Glutamatergic neuron (in vitro differentiated cells): ENCODE data around the gene URAD. TPM values are rescaled to one million over a fixed set of nuclear protein-coding genes. Genes with fewer than 3 reads are reported as not detected.

Source experiments
- DNase-seq: peaks from one replicate; pipeline ENCODE4 v3.0.0; 2022
- H3K27ac Mint-ChIP-seq: one replicate; pipeline ENCODE4 v1.8.0; 2020; ENCODE audit warnings: mild to moderate bottlenecking, mixed read lengths, inconsistent platforms; ENCODE audit not compliant: unreplicated experiment
- H3K27me3 Mint-ChIP-seq: one replicate; pipeline ENCODE4 v1.8.0; 2020; ENCODE audit warnings: mild to moderate bottlenecking, moderate library complexity, mixed read lengths, inconsistent platforms; ENCODE audit not compliant: unreplicated experiment
- H3K36me3 Mint-ChIP-seq: one replicate; pipeline ENCODE4 v1.8.0; 2020; ENCODE audit warnings: mild to moderate bottlenecking, mixed read lengths, inconsistent platforms; ENCODE audit not compliant: unreplicated experiment
- H3K4me1 Mint-ChIP-seq: one replicate; pipeline ENCODE4 v1.8.0; 2020; ENCODE audit warnings: mild to moderate bottlenecking, low read depth, mixed read lengths, inconsistent platforms; ENCODE audit not compliant: unreplicated experiment
- H3K4me3 Mint-ChIP-seq: one replicate; pipeline ENCODE4 v1.8.0; 2020; ENCODE audit warnings: mild to moderate bottlenecking, mixed read lengths, inconsistent platforms; ENCODE audit not compliant: unreplicated experiment
- H3K9me3 Mint-ChIP-seq: one replicate; pipeline ENCODE4 v1.8.0; 2020; ENCODE audit warnings: mild to moderate bottlenecking, moderate library complexity, mixed read lengths, inconsistent platforms; ENCODE audit not compliant: unreplicated experiment
- total RNA-seq: library from RNA; stranded (reverse); fragmentation: NEBNext Ultra II Directional; extraction: Animal tissue kit (Norgen Biotek cat#: 25700); gene quantifications from one replicate; pipeline ENCODE4 v1.2.1, GENCODE V29; 2021; ENCODE audit not compliant: unreplicated experiment
- TF ChIP-seq, protein P1 (sequence below): fragments of 200-600 bp; sonication (generic); IDR thresholded peaks from one replicate; pipeline ENCODE4 v1.5.0; 2021; ENCODE audit not compliant: partially characterized antibody, unreplicated experiment

Gene URAD
- total RNA-seq, 1 donor from 2014 or later, result not detected

DNA sequence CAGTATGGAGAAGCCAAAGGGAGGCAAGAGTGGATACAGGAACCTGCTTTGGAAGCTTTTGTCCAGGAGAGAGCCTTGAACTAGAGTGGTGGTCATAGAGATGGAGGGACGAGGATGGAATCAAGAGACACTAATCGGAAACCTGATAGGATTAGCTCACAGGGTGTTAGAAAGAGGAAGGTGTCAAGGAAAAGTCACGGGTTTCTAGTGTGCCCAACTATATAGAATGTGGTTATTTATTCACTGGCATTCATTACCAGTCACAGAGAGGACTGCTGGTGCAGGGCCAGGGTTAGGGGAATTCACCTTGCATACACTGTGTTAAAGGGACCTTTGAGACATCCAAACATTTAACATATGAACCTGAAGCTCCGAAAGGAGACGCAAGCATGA lies 43.4 kb upstream of the URAD start:
- TF ChIP-seq, protein P1, sequence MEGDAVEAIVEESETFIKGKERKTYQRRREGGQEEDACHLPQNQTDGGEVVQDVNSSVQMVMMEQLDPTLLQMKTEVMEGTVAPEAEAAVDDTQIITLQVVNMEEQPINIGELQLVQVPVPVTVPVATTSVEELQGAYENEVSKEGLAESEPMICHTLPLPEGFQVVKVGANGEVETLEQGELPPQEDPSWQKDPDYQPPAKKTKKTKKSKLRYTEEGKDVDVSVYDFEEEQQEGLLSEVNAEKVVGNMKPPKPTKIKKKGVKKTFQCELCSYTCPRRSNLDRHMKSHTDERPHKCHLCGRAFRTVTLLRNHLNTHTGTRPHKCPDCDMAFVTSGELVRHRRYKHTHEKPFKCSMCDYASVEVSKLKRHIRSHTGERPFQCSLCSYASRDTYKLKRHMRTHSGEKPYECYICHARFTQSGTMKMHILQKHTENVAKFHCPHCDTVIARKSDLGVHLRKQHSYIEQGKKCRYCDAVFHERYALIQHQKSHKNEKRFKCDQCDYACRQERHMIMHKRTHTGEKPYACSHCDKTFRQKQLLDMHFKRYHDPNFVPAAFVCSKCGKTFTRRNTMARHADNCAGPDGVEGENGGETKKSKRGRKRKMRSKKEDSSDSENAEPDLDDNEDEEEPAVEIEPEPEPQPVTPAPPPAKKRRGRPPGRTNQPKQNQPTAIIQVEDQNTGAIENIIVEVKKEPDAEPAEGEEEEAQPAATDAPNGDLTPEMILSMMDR, result no peak
- H3K4me3 Mint-ChIP-seq, result no peak overlapping the region
- no peak for DNase-seq
- H3K4me1 Mint-ChIP-seq, result no peaks in the 10 kb centered on the region
- H3K36me3 Mint-ChIP-seq, result no peaks in the 10 kb centered on the region
- no peaks in the 10 kb centered on the region for H3K27me3 Mint-ChIP-seq
- H3K27ac Mint-ChIP-seq, result no peak overlapping the region
- no peaks in the 10 kb centered on the region for H3K9me3 Mint-ChIP-seq

DNA sequence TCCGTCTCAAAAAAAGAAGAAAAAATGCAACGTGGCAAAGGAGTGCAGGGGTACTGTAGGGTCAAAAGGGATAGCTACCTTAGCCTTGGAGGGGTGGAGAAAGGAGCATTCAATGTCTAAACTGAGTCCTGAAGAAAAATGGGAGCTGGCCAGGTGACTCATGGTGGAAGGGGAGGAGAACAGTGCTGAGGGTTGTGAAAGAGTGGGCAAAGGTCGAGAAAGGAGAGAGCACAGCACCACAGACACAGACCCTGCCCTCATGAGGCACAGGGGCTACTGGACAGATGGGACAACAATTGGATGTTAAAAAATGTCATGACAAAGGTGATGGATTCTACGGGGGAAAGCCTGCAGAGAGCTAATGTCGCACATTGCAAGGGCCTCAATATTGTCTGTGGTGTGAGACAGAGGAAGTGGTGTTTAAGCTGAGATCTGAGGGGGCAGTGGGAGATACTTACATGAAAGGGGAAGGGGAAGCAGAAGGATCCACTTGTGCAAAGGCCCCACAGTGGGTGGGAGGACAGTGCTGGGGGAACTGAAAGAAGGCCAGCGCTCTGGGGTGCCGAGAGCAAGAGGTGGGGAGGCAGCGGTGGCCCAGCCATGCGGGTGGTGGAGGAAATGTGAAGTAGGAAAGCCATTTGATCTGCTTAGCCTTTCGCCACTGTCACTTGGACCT lies 42.9 kb upstream of the URAD start:
- no peak for DNase-seq
- Mint-ChIP-seq H3K27me3 (no peaks in the 10 kb centered on the region), H3K4me1 (no peaks in the 10 kb centered on the region), H3K9me3 (no peaks in the 10 kb centered on the region), H3K36me3 (no peaks in the 10 kb centered on the region), H3K4me3 (no peak overlapping the region), H3K27ac (no peak overlapping the region)
- TF ChIP-seq, protein P1, result no peak

DNA sequence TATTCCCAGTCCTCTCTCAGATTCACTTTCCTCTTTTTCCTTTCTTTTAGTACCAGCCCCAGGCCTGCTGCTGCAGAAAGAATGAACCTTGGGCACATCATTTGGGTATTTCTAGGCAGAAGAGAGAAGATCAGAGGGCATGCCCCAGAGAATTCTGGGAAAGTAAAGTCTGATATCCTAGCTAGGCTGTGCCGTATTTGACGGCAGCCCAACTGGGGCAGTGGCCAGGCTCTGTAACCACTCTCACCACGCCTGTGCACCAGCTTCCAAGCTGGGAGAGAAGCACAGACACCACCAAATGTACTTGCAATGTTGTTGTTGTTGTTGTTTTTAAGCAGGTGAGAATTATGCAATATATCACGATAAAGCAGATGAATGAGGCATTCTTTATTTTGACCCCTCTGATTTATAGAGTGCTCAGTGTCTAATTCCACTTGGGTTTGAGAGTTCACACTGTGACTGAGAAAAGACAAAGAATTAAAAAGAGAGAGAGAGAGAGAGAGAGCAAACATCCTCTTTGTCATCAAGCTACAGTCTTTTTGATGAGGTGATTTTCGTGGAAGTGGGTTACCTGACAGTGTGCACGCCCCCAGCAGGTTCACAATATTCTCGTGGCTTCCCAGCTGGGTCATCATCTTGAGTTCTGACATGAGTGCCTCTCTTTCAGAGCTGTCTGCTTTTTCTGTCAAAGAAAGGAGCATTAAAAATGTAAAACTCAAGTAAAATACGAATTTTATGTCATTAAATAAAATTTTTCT lies 39.3 kb upstream of the URAD start:
- Mint-ChIP-seq H3K27ac (no peak overlapping the region), H3K4me3 (no peak overlapping the region), H3K4me1 (no peaks in the 10 kb centered on the region), H3K27me3 (no peaks in the 10 kb centered on the region), H3K36me3 (no peaks in the 10 kb centered on the region), H3K9me3 (no peaks in the 10 kb centered on the region)
- DNase-seq, result no peak
- TF ChIP-seq, protein P1, result no peak

DNA sequence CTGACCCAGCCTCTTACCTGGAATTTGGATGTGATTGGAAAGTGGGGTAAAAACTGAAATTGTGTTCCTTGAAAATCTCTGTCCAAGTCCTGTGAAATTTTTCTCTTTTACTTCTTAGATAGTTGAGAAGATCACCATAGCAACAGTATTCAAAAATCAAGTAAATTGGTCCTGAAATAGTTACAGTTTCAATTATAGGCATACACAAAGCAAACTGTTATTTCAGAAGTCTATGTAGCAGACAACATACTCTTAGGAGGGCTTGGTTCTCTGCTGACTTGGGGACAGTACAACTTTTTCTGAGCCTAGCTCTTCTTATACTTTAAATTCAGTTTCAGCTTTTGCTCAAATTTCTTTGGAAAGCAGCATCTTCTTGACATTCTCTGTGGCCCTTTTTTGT lies 38.6 kb upstream of the URAD start:
- Mint-ChIP-seq H3K4me3 (no peak overlapping the region), H3K36me3 (no peaks in the 10 kb centered on the region), H3K4me1 (no peaks in the 10 kb centered on the region), H3K27ac (no peak overlapping the region), H3K9me3 (no peaks in the 10 kb centered on the region), H3K27me3 (no peaks in the 10 kb centered on the region)
- DNase-seq, result no peak
- TF ChIP-seq, protein P1, result no peak

DNA sequence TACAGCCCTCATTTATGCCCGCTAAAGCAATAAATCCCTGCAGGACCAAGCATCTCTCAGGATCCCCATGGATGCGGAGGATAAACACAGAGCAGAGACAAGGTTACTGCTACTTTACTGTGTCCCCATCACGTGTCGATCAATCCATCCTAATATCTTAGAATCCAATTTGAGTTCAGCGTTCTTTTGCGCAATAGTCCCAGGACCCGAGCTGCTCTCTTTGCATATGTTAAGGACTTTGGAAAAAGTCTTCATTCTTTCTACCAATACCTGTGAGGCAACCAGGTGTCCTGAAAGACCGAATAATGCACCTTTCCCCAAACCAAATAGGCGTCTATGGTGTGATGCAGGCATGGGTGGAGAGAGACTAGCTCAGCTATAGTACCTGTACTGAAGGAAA lies 38.0 kb upstream of the URAD start:
- no peaks in the 10 kb centered on the region for H3K36me3 Mint-ChIP-seq
- no peaks in the 10 kb centered on the region for H3K27me3 Mint-ChIP-seq
- no peak overlapping the region for H3K27ac Mint-ChIP-seq
- H3K4me1 Mint-ChIP-seq, result no peaks in the 10 kb centered on the region
- H3K4me3 Mint-ChIP-seq, result no peak overlapping the region
- no peaks in the 10 kb centered on the region for H3K9me3 Mint-ChIP-seq
- TF ChIP-seq, protein P1, result no peak
- DNase-seq, result no peak
